HG03039 (cell line): ENCODE data around the gene WDR33.
A peak's percentile ranks its signal among the peaks of the same experiment; 100 is the strongest.
"Not testable (repeated sequence)": the region's sequence is repeated elsewhere in the genome, so short reads cannot be mapped to it uniquely, and the experiment has no call there.

Source experiments
- ATAC-seq: cut with Tn5 transposase; IDR thresholded peaks from one replicate; pipeline ENCODE4 v1.9.1; 2021; ENCODE audit warnings: mild to moderate bottlenecking, moderate library complexity; ENCODE audit not compliant: unreplicated experiment

WDR33 gene

GRCh38 chr2:127810619-127811396 lies at the start of gene WDR33:
Gene WDR33 (minus strand): TSS chr2:127811171. CDS start chr2:127770981, 40,190 bp downstream.
- ATAC-seq: peak; percentile 99

- no peak for ATAC-seq
Observed at GRCh38 chr2:127860130-127860529, 49.2 kb upstream of the WDR33 start.

GRCh38 chr2:127859712-127860085 lies 48.7 kb upstream of the WDR33 start:
- no peak for ATAC-seq

GRCh38 chr2:127857265-127857808 lies 46.4 kb upstream of the WDR33 start:
- ATAC-seq: peak; percentile 12

GRCh38 chr2:127853671-127854070 lies 42.7 kb upstream of the WDR33 start:
- no peak for ATAC-seq

- no peak for ATAC-seq
Observed at GRCh38 chr2:127852388-127852787, 41.4 kb upstream of the WDR33 start.

- no peak for ATAC-seq
Observed at GRCh38 chr2:127847931-127848330, 37.0 kb upstream of the WDR33 start.

GRCh38 chr2:127844973-127845372 lies 34.0 kb upstream of the WDR33 start:
- ATAC-seq: no peak

GRCh38 chr2:127843677-127844076 lies 32.7 kb upstream of the WDR33 start:
- ATAC-seq: no peak

- no peak for ATAC-seq
Observed at GRCh38 chr2:127841466-127842178, 30.7 kb upstream of the WDR33 start.

GRCh38 chr2:127840893-127841292 lies 29.9 kb upstream of the WDR33 start:
- no peak for ATAC-seq

- no peak for ATAC-seq
Observed at GRCh38 chr2:127834951-127835350, 24.0 kb upstream of the WDR33 start.

- peak; percentile 95 for ATAC-seq
Observed at GRCh38 chr2:127829845-127830246, 18.9 kb upstream of the WDR33 start.

GRCh38 chr2:127826708-127827107 lies 15.7 kb upstream of the WDR33 start:
- ATAC-seq: not testable (repeated sequence)

- ATAC-seq: no peak
Observed at GRCh38 chr2:127826047-127826446, 15.1 kb upstream of the WDR33 start.

- no peak for ATAC-seq
Observed at GRCh38 chr2:127820080-127820668, 9.2 kb upstream of the WDR33 start.

- ATAC-seq: no peak
Observed at GRCh38 chr2:127818794-127819425, 7.9 kb upstream of the WDR33 start.

- ATAC-seq: no peak
Observed at GRCh38 chr2:127818241-127818640, 7.3 kb upstream of the WDR33 start.

GRCh38 chr2:127814677-127815076 lies 3.7 kb upstream of the WDR33 start:
- ATAC-seq: no peak

GRCh38 chr2:127812441-127812840 lies 1.5 kb upstream of the WDR33 start:
- not testable (repeated sequence) for ATAC-seq
